Testis (tissue), 3 donors: ENCODE measurements around the gene MAP7D2. TPM values are rescaled to one million over a fixed set of nuclear protein-coding genes. Genes with fewer than 3 reads are reported as not detected.

Experiments
- DNase-seq: peaks from one replicate; pipeline ENCODE4 v3.0.0-alpha.2; 2019
- H3K27ac ChIP-seq, 2 donors: fragments of 200-600 bp; sonication (generic); one replicate each; pipeline ENCODE4 v1.5.1; 2019
- H3K27me3 ChIP-seq: fragments of 200-600 bp; sonication (generic); one replicate; pipeline ENCODE4 v1.5.1; 2019
- H3K36me3 ChIP-seq: fragments of 200-600 bp; sonication (generic); one replicate; pipeline ENCODE4 v1.5.1; 2017; ENCODE audit warnings: low read depth; ENCODE audit errors: missing control alignments
- H3K4me1 ChIP-seq: fragments of 200-600 bp; sonication (generic); one replicate; pipeline ENCODE4 v1.5.1; 2019
- H3K4me3 ChIP-seq, 2 donors: fragments of 200-600 bp; sonication (generic); one replicate each; pipeline ENCODE4 v1.5.1; 2017 to 2019
- H3K9me3 ChIP-seq: fragments of 200-600 bp; sonication (generic); one replicate; pipeline ENCODE4 v1.5.1; 2017
- POLR2A ChIP-seq: fragments of 450-650 bp; IDR thresholded peaks from one replicate; pipeline ENCODE4 v1.6.1; 2017; ENCODE audit warnings: antibody characterized with exemption, mild to moderate bottlenecking, moderate library complexity
- WGBS, 2 donors: methylation state at CpG; one replicate each; pipeline ENCODE4 v1.1.5; 2018; 5-methylcytosine and 5-hydroxymethylcytosine counted together
- intact Hi-C: fragments of 100-400 bp; cut with DNase I; formaldehyde crosslinking; loops from one replicate; pipeline ENCODE4 v1.15.1; 2023; ENCODE audit warnings: low total_unique reads
- polyA plus RNA-seq: library from polyadenylated mRNA; stranded (reverse); fragments of 350-450 nt; fragmentation: Illumina TruSeq; extraction: RNeasy Lipid Tissue Mini Kit (QIAGEN cat#74804); gene quantifications from one replicate; pipeline ENCODE4 v1.2.3, GENCODE V29; 2014; ENCODE audit warnings: low read depth, low replicate concordance; ENCODE audit not compliant: insufficient read depth
- total RNA-seq, 2 donors: library from RNA; depleted of rRNA; stranded (reverse); fragments of >200 nt; gene quantifications; one replicate each; pipeline ENCODE4 v1.2.3, GENCODE V29; 2016
- TF ChIP-seq, protein P1 (sequence below), 3 experiments: fragments of 450-650 bp in 2 of 3; fragments of 200-600 bp in 1 of 3; sonication (generic) in 1 of 3; IDR thresholded peaks; one replicate each; pipeline ENCODE4 v1.5.1; 2016 to 2019; ENCODE audit warnings: antibody characterized with exemption in 3 of 3, mild to moderate bottlenecking in 2 of 3, moderate library complexity in 1 of 3

Gene MAP7D2
- total and polyA plus RNA-seq, 3 donors from 2014 or later: 19.5 to 37.9 (median 36.6) TPM

DNA sequence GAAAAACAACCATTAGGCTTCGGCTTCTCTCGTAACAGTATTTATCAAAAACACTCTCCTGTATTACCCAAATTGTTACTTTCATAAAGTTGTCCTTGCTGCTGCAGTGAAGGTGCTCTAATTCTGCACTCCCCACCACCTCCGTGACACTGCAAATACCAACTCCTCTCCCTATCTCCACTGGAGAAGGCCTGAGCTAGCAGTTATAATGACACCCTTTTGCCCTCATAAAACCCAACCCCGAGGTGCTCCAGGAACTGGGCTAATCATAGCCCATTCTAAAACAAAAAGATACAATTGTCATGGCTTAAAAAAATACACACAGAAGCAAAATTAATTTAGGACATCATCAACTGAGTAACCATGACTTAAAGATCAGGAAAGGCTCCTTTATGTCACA, 59.2 kb downstream of the MAP7D2 start:
- H3K4me1 ChIP-seq: no peaks in the 10 kb centered on the region
- no peaks in the 10 kb centered on the region for H3K27me3 ChIP-seq
- TF ChIP-seq, protein P1, sequence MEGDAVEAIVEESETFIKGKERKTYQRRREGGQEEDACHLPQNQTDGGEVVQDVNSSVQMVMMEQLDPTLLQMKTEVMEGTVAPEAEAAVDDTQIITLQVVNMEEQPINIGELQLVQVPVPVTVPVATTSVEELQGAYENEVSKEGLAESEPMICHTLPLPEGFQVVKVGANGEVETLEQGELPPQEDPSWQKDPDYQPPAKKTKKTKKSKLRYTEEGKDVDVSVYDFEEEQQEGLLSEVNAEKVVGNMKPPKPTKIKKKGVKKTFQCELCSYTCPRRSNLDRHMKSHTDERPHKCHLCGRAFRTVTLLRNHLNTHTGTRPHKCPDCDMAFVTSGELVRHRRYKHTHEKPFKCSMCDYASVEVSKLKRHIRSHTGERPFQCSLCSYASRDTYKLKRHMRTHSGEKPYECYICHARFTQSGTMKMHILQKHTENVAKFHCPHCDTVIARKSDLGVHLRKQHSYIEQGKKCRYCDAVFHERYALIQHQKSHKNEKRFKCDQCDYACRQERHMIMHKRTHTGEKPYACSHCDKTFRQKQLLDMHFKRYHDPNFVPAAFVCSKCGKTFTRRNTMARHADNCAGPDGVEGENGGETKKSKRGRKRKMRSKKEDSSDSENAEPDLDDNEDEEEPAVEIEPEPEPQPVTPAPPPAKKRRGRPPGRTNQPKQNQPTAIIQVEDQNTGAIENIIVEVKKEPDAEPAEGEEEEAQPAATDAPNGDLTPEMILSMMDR (IDR thresholded peaks at IDR 0.05): no peak
- no peak for TF ChIP-seq POLR2A
- no peak overlapping the region for H3K27ac ChIP-seq
- H3K9me3 ChIP-seq: no peaks in the 10 kb centered on the region
- intact Hi-C loops: no loop called here
- H3K36me3 ChIP-seq: no peaks in the 10 kb centered on the region
- no peak overlapping the region for H3K4me3 ChIP-seq
- WGBS, 2 donors: 67 to 74% methylated on average over 4 of the region's 4 CpGs
- no peak for DNase-seq

DNA sequence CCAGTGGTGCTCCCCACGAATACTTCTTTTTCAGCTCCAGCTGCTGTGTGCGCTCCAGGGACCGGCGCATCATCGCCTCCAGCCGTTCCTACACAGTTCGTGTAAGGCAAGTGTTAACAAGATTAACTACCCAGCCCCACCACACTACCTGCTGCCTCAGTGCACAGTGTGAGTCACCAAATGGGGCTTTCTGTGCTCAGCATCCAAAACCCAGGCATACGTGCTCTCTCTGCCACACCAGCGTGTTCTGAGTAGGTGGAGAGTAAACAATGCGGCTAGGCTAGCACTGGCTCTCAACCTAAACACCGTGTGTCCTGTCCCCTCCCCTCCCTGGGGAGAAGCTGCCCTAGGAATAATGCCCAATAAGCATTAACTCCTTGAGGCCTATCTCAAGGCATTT, 60.0 kb downstream of the MAP7D2 start:
- Histone ChIP-seq H3K27me3 (no peaks in the 10 kb centered on the region), H3K9me3 (no peaks in the 10 kb centered on the region), H3K4me3 (no peak overlapping the region), H3K4me1 (no peaks in the 10 kb centered on the region), H3K27ac (no peak overlapping the region), H3K36me3 (no peaks in the 10 kb centered on the region)
- intact Hi-C loops: no loop called here
- no peak for DNase-seq
- 71 to 86% methylated on average over 8 to 11 of the region's 11 CpGs for WGBS, 2 donors
- TF ChIP-seq, protein P1 (IDR thresholded peaks at IDR 0.05): no peak
- no peak for TF ChIP-seq POLR2A

DNA sequence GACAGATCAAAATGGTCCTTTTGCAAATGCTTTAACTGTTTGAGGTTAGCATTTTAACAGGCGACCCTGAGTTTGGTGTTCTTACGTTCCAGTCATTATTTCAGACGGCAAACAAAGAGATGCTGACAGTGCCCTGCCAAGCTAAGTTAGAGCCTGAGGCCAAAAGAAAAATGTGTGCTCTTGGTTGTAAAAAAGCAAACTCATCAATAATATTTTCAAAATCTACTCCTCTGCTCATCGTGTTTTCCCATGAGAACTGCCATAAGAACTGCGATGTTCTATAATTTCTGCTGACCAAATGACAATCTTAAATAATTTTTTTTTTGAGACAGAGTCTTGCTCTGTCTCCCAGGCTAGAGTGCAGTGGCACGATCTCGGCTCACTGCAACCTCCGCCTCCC, 63.2 kb downstream of the MAP7D2 start:
- Histone ChIP-seq H3K4me1 (no peaks in the 10 kb centered on the region), H3K27ac (no peak overlapping the region), H3K36me3 (no peaks in the 10 kb centered on the region), H3K9me3 (no peaks in the 10 kb centered on the region), H3K4me3 (no peak overlapping the region), H3K27me3 (no peaks in the 10 kb centered on the region)
- intact Hi-C loops: no loop called here
- 87 to 93% methylated on average over 8 of the region's 8 CpGs for WGBS, 2 donors
- TF ChIP-seq, protein P1 (IDR thresholded peaks at IDR 0.05): no peak
- TF ChIP-seq POLR2A: no peak
- no peak for DNase-seq

DNA sequence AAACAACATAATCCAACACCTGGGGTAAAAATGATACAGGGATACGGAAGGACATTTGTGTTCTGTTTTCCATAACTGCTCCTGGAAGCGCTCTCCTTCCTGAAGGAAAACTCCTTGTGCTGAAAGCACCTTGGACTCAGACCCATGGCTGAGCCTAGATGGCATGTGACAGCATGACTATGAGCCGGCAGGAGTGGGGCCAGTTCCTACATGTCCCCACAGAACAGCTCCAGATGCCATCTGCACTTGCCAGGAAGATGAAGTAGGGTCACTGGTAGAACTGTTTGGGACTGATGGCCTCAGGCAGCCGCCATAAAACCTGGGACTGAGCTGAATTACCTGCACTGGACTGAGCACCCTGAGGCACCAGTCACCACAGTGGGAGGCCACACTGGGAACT, 69.8 kb downstream of the MAP7D2 start:
- DNase-seq: no peak
- no peaks in the 10 kb centered on the region for H3K27me3 ChIP-seq
- H3K9me3 ChIP-seq: no peaks in the 10 kb centered on the region
- no peaks in the 10 kb centered on the region for H3K4me1 ChIP-seq
- H3K27ac ChIP-seq: no peak overlapping the region
- no peaks in the 10 kb centered on the region for H3K36me3 ChIP-seq
- WGBS, 2 donors: 89 to 98% methylated on average over 3 to 4 of the region's 4 CpGs
- TF ChIP-seq, protein P1 (IDR thresholded peaks at IDR 0.05): no peak
- no peak for TF ChIP-seq POLR2A
- H3K4me3 ChIP-seq: no peak overlapping the region
- intact Hi-C loops: no loop called here

DNA sequence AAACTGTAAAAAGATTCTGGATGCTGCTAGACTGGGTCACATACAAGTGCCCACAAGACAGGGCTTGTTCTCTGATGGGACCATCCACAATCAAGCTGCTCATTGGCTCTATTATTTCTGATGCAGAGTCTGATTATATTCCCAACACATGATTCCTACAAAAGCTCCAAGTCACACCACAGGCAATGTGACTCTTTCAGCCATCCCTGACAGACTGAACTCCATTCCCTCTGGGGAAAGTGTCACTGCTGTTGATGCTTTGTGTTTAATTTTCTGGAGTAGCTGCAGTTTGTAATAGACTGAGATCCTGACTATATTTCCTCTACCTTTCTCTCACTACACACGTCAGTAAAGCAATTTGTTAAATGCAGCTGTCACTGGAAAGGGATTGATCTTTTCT, 70.5 kb downstream of the MAP7D2 start:
- 85 to 90% methylated on average over 1 of the region's 1 CpG for WGBS, 2 donors
- no peak for DNase-seq
- Histone ChIP-seq H3K4me3 (no peak overlapping the region), H3K36me3 (no peaks in the 10 kb centered on the region), H3K9me3 (no peaks in the 10 kb centered on the region), H3K4me1 (no peaks in the 10 kb centered on the region), H3K27me3 (no peaks in the 10 kb centered on the region), H3K27ac (no peak overlapping the region)
- TF ChIP-seq, protein P1 (IDR thresholded peaks at IDR 0.05): no peak
- TF ChIP-seq POLR2A: no peak
- intact Hi-C loops: no loop called here
